ENCODE data around the gene TBCD.

The TBCD gene

DNA sequence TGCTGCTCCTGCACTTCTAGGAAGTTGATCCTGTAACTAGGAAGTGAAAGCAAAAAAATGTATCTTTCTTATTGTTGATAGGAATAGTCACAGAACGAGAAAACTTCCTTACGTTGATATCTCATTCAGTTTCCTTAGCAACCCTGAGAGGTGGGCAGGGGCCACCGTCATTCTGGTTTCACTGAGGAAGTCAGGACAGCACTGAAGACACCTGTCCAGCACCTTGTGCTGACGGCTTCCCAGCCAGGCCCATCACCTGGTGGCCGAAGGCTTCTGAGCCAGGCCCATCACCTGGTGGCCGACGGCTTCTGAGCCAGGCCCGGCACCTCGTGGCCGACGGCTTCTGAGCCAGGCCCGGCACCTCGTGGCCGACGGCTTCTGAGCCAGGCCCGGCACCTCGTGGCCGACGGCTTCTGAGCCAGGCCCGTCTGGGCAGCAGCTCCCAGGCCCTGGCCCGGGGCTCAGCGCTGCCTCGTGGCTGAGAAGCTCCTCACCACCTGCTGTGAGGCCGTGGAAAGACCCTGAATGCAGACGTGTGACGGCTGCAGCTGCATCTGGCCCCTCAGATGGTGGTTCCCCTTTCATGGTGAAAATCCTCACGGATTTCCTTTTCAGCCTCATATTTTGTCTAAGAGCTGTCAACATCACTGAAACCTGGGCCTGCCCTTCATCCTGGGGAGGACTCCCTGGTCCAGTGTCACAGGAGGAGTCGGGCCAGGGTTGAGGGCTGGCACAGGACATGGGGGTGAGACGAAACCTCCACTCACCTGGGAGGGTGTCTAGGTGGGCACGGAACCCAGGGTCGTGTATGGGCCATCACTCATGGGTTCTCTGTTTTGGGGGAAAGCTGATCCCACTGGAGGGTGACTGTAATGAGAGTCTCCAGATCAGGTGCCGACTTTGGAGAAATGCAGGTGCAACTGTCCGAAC, 121.0 kb downstream of the TBCD start:
- no peak for DNase-seq

GRCh38 chr17:82873521-82873920, 121.7 kb downstream of the TBCD start:
- DNase-seq = no peak

- no peak for DNase-seq
Measured at GRCh38 chr17:82874011-82874835, 122.4 kb downstream of the TBCD start.

DNA sequence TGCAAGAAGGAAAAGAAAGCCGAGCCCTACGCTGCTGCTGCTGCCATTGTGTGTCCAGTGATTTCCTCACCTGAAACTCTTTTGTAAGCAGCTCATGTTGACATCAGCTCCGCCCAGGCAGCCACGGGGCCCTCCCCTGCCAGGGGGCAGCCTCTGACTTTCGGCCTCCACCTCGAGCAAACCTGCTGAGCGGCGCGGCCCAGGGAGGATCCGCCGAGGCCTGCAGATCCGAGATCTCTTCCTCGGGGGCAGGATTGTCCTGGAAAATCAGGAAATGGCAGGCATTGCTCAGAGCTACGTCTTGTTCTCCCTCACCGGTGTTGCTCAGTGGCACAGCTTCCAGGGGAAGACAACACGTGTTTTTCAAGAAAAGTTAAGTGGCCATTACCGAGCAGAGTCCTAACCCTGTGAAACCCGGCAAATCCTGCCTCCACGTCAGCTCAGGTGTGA, 123.6 kb downstream of the TBCD start:
- no peak for DNase-seq

- no peak for DNase-seq
Measured at GRCh38 chr17:82876149-82876548, 124.3 kb downstream of the TBCD start.

DNA sequence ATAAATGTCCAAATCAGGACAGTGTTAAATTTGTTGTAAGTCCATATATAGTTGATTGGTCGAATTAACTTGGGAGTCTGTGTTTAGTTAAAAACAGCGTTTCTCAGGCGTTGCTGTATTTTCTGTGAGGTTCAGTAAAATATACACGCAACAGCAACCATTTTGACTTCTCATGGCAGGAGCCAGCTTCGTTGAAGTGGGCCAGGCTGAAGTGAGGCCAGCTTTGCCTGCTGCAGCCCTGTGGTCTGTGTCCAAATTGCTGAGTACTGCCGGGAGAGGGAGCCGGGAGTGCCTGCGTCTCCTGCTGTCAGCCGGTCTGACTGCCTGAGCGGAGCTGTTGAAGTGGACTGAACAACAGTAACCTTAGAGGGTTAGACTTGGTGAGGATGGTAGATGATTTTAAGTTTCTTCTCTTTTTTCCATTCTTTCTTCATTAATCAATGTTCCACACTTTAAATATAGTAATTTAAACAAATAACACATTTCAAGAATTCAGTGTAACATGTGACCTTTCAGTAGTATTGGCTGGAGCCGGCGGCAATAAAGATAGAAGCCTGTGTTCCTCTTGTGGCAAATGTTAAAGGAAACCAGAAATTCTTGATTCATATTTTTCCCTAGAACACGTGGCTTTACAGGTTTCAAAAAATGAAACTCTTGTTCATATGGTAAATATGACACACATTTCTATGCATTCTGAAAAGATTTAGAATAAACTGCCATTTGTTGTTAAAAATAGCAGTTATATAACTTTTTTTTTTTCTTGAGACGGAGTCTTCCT, 124.9 kb downstream of the TBCD start:
- DNase-seq = peak; percentile 8

DNA sequence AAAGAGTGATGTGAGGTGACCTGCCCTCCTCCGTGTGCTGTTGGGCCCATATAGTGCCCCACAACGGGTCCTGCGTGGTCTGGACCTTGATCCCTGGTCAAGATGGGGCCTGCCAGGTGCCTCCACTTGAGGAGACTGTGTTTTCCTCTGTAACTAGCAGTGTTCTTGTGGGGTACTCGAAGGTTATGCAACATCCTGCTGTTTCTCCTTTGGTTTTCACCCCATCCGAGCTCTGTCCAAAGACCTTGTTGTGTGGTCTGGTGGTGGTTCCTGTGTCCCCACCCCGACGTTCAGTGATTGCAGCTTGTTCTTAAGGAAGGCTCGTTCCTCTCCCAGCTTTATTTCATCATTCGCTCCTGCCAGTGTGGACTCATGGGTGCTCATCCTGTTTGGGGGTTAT, 126.7 kb downstream of the TBCD start:
- no peak for DNase-seq

- no peak for DNase-seq
Measured at GRCh38 chr17:82879241-82879640, 127.4 kb downstream of the TBCD start.

DNA sequence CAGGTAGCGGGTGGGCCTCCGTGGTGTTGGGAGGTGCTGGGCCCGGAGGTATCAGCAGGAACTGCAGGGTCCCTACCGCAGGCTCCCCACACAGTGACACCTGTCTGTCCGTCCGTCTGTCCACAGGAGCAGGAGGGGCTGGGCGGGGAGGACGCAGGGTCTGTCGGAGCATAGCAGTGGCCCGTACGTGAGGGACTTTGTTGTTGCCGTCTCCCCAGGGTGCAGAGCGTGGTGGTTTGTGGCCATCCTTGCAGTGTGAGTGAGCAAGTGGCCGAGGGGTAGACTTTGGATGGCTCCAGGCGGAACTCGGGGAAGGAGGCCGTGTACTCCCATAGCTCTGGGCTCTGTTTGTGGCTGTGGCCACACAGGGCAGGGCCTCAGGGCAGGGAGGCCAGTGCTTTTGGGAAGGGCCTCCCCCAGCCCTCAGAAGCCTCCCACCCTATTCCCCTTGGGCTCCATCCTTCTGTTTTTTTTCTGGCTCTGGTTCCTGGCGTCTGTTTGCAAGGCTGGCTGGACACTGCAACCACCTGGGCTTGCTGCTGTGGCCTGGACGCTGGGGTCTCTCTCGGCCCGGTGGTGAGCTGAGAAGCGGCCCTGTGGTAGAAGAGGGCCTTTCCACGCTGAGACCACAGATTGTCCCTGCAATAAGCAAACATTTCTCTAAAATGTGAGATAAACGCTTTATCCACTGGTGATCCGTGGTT, 128.9 kb downstream of the TBCD start:
- no peak for DNase-seq

DNA sequence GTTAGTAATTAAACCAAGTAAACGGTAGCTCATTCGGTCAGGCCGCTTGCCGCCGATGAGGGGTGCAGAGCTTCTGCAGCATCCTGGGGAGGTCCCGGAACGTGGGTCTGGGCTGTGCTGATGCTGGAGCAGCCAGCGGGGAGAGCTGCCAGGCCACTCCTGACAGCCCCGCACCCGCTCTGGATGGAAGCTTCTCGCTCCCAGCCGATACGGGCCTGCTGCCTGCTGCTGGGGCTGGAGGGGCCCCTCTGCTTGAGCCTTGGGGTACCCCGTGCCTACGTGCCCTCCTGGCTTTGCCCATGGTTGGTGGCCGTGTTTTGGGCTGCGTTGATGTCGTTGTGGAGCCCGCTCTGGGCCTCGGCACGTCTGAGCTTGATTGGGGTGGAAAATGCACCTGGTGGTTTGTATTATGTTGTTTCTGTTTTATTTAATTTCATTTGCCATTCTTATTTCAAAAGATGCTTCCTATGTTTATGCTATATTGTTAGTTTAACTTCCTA, 129.5 kb downstream of the TBCD start:
- no peak for DNase-seq

DNA sequence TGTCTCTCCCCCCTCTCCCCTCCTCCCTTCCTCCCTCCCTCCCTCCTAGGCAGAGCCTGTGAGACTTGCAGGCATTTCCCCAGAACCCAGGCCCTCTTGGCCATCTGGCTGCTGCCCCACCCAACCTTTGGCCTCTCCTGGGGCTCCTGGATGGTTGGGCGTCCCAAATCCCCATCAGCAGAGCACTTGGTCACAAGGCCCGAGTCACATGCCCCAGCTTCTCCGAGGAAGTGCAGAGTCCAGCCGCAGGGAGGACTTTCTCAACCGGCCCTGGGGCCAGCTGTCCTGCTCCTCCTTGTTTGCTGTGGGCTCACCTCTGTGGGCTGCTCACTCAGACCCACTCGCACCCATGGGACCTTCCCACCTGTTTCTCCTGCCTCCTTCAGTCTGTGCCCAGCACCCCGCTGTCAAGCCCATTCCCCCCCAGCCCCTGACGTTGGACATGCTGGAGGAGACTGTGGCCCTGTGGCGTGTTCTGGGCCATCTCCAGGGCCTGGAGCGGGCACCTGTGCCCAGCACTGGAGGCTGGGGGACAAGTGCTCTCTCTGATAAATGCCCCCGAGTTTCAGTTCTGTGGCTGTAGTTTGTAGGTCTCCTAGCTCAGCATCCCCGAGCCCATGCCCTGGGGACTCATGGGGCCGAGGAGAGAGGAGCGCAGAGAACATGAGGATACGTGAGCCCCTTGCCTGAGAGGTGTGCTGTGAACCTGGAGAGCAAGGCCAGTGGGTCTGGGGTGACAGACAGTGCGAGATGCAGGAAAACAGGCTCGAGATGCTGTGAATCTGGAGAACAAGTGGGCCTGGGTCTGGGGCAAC, 130.2 kb downstream of the TBCD start:
- no peak for DNase-seq

DNA sequence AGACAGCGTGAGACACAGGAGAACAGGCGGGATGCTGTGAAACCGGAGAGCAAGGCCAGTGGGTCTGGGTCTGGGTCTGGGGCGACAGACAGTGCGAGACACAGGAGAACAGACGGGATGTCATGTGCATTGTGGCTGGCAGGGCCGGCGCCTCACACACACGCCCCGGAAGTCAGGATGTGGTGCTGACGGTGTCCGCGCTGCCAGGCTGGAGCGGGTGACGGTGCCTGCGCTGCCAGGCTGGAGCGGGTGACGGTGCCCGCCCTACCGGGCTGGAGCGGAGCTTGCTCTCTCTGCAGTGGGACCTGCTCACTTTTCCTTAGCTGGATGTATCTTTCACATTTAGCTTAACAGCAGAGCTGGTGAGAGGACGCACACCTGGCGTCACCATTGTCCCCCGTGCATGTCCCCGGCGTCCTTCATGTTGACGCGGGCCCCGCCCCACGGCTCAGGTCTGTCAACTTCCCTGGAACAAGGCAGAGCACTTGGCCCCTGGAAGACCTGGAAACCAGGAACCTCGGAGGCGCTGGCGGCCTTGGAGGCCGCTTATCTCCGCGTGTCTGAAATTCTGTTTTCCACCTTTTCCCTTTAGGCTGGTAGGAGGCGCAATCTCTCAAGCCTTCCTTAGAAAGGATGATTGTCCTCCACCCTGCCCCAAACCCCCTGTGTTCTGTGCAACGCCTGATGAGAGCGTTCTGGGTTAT, 131.0 kb downstream of the TBCD start:
- no peak for DNase-seq

GRCh38 chr17:82883419-82884031, 131.7 kb downstream of the TBCD start:
- no peak for DNase-seq

DNA sequence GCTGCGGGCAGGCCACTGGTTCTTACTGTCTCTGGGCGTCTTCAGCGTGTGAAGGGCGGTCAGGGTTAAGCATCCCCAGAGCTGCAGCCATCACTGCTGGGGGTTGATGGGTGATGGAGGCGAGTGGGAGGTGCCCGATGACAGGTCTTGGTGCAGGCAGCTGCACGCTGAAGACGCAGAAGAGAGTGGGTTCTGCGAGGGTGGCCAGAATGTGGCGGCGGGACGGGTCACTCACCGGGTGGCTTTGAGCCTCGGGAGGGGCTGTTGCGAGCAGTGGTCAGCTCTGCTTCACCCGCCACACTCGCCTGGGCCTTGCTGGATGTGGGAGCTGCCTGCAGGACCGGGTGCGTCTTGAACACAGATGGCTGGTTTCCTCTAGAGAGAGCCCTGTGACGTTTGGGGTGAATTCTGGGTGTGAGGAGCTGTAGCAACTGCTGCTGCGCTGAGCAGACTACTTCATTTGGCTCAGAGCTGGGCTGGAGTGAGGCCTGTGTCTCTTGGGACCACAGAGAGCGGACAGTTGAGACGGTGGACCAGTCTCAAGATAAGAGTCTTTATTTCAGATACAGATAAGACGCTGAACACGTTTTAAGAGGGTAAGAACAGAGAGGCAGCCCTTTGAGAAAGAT, 132.6 kb downstream of the TBCD start:
- DNase-seq = no peak

DNA sequence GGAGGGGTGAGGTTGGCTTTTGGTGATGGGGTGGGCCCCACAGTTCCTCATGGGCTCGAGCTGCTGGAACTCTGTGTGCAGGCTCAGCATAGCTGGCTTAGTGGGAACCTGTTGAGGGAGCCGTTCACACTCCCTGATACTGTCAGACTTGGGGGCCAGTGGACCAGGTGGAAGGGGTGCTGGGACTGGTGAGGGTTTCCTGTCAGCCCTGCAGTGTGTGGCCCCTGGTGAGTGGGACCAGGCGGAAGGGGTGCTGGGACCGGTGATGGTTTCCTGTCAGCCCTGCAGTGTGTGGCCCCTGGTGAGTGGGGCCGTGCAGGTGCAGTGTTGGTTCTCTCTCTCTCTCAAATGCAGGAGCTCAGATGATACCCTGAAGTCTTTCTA, 133.1 kb downstream of the TBCD start:
- DNase-seq = no peak

GRCh38 chr17:82887255-82888164, 135.6 kb downstream of the TBCD start:
- no peak for DNase-seq

DNA sequence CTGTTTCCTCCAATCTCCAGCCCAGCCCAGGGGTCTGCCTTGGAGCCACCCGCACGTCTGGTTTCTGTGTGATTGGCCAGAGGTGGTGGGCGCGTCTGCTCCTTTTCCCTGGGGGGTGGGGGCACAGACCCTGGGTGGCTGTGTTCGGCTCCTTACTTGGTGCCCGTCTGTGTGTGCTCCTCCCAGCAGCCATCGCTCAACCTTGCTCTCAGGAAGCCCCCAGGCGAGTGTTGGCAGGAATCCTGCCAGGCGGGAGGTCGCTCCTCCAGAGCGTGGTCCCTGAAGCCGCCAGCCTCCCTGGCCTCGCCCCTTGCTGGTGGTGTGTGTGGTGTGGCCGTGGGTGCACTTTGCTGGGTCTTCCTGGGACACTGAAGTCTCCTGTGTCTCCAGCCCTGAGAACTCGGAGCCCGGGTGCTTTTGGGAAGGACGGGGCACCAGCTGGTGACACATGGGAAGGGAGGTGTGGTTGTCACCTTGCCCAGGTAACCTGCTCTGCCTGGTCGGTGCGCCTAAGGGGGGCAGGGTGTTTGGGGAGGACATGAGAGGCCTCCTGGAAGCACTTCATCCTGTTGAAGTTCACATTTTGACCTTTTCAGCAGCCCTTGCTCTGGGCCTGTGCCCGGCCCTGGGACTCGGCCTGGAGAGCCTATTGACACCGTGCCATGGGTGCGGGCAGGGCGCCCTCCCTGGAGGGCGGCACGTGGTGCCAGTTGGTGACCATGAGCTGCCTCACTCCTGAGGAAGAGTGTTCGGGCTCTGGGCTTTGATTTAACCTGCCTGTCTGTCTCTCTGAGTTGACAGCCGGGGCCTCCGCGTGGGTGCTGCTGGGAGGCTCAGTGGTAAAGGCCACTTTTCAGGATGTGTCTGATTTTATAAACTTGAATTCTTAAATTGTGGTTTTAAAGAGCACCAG, 137.0 kb downstream of the TBCD start:
- DNase-seq = no peak

Data from NCI-H2171 treated with DMSO at 0.1 percent for 48 hours (cell line).